NCI-H2171 (cell line): ENCODE data around the gene FLNA.
"Not testable (repeated sequence)": the region's sequence is repeated elsewhere in the genome, so short reads cannot be mapped to it uniquely, and the experiment has no call there.

ENCODE experiments used
- DNase-seq: peaks from one replicate; lab custom pipeline; 2025; lab: John Stamatoyannopoulos, UW

FLNA gene

DNA sequence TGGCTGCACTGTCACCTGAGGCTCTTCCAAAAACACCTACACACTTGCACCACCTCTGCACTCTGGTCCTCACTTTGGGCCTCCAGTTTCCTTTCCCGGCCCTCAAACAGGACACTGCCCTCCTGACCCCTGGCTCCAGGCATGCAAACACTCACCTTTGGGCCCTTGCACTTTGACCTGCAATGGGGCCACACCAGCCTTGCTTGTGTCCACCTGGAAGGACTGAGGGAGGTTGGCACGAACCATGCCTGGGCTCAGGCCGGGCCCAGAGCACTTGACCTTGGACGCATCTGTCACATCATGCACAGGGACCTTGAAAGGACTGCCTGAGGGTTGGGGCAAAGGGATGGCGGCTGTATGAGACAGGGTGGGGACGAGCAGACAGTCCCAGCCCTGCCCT lies 15.6 kb downstream of the FLNA start:
- DNase-seq: no peak

DNA sequence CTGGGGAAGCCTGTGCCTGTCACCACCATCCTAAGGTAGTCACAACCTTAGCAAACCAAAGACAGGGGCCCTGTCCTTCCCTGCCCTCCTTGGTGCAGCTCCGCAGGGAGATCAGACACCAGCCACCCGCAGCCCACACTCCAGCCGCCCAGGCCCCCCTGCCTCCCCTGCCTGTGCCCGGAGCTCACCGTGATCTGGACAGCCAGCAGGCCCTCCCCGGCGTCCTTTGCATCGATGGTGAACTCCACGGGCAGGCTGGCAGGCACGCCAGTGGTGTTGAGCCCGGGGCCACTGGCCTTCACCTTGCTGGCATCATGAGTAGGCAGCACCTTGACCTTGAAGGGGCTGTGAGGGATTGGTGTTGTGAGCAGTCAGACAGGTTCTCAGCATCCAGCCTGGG lies 16.4 kb downstream of the FLNA start:
- DNase-seq: no peak

DNA sequence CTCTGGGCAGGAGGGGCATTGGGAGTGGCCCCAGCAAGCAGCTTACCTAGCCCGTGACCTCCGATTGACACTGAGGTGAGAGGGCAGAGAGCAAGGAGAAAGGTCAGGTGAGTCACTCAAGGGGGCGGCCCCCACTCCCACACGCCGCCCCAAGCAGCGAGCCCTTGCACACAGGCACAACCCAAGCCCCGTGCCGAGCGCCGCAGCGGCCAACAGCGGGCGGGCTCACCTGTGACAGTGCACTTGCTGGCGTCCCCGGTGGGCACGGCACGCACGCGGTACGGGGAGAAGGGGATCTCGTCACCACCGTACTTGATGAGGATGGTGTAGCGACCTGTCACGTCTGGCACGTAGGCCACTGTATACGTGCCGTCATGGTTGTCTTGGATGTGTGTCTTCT lies 17.2 kb downstream of the FLNA start:
- DNase-seq: no peak

DNA sequence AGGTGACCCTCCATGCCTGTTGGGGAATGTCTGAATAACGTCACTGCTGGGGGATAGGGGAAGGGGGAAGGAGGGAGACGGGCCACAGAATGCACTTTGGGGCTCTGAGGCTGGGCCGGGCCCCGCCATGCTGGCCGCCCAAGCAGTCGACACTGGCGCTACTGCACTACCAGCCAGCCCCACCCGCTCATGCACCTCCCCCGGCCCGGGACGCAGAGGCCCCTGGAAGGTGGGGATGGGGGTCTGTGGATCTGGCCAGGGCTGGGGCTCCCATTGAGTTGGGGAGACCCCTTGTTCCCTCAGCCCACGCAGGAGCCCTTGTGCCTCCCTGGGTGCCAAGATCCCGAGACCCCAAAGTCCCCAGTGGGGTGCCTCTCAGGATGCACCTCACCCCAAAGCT lies 17.8 kb downstream of the FLNA start:
- no peak for DNase-seq

DNA sequence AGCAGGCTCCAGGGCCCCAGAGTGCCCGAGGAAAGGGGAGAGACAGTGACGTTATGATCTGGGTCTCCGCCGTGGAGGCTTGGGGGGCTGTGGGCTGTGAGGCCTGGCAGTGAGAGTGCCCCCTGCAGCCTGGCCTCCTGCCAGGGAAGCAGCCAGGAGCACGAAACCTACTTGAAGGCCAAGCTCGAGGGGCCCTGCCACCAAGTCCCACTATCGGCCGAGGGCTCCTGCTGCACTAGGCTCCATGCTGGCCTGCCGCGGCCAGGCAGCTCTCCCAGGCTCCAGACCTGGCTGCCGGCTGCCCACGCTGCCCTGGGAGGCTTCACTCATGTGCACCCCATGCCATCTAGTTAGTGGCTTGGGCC lies 18.7 kb downstream of the FLNA start:
- DNase-seq: no peak

DNA sequence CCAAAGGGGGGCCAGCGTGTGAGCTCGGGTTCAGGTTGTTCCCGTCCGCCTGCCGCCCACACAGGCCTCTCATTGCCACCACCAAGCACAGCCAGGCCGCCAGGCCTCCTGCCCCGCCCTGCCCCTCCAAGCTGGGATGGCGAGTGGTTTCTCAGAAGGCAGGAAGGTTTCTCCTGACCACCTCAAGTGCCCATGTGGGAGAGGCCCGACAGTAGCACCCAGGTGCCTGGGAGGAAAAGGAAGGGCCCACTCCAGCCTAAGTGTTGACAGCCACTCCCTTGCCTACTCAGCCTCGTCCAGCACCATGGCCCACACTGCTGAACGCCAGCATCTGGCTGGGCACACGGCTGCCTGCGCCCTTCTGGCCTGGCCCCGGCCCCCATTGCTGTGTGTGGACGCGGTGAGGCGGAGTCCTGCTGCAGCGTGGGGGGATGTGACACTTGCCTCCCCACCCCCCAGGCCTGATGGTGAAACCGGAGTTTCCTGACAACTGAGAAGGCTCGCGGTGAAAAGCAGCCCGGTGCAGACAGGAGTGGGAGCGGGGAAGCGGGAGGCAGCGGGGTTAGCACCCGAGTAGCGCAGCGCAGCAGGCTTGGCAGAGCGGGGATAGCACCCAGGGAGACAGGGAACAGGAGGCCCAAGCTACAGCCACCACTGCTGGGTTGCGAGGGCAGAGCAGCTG lies 19.2 kb downstream of the FLNA start:
- no peak for DNase-seq

DNA sequence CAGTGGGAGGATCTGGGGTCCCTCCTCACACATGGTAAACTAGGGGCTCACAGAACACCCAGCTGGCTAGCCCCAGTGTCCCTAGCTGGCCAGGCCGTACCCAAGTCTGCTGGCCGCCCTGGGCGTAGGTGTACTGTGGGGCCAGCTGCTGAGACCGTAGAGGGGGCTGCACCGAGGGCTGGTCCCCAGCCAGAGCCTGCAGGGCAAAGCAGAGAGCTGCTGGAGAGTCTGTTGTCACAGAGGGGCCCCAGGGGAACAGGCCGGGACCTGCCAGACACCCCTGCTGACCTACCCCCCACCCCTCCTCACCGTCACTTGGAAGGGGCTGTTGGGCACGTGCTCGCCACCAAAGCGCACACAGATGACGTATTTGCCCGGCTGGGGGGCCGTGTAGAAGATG lies 19.9 kb downstream of the FLNA start:
- no peak for DNase-seq

DNA sequence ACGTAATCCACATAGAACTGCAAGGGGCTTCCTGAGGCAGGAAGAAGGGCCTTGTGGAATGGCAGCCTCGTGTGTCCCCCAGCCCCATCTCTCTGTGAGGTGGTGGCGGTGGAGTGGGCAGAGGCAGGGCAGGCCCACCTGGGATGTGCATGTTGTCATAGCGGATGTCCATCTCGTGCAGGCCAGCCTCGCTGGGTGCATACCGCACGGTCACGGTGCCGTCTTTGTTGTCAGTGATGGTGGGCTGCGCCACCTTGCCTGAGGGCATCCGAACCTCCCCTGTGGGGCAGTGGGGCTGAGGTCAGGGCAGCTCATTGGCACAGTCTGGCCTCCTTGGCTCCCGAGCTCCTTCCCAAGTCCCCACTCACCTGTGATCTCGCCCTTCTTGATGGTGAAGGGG lies 20.4 kb downstream of the FLNA start:
- DNase-seq: no peak

DNA sequence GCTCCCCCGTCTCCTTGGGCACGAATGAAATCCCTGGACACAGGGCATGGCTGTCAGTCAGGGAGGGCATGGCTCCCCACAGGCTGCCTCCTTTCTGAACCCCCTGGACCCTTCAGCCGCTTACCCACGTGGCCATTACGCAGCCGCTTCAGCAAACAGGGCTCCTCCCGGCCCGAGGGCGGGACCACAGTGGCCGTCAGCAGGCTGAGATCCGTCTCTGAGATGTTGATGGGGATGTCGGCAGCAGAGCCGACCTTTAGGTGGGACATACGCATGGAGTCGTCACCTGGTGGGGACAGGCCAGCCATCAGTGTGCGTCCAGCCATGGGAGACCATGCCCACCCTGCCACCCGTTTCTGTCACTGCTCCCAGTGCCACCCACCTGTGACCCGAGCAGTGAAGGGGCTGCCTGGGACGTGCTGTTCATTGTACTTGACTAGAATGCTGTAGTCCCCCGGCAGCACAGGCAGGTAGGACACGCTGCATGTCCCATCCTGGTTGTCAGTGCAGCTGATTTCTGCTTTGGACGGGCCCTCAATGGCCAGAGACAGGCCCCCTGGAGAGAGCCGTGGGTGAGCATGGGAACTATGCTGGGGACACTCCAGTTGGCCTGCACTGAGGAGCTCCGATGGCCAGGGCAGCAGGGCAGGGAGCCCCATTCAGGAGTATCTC lies 21.1 kb downstream of the FLNA start:
- DNase-seq: no peak

DNA sequence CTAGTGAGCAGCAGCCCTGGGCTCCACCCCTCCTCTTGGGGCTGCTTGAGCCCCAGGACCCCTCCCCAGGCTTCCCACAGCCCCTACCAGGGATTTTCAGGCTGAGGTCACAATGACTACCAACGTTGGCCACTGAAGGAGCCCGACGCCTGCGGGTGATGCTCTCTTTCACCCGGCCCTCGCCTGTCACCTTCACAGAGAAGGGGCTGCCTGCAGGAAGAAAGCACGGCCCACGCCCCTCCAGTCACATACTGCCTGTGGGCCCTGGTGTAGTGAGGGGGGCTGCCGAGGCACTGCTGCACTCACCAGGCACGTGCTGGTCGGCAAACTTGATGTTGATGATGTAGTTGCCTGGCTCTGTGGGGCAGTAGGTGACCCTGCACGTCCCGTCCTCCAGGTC lies 22.0 kb downstream of the FLNA start:
- no peak for DNase-seq

DNA sequence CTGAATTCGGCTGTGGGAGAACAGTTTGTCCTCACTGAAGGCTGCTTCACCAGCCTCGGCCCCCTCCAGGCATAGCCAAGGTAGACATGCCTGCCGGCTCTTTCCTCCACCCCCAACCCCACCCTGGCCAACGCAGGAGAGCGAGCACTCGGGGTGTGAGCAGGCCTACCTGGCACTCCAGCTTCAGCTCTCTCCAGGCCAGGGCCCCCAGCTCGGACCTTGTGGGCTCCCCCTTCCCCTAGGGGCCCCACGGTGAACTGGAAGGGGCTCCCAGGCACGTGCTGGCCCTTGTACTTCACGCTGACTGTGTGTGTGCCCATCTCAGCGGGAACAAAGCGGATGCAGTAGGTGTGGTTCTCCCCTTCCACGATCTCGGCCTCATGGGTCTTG lies 22.4 kb downstream of the FLNA start:
- DNase-seq: no peak

DNA sequence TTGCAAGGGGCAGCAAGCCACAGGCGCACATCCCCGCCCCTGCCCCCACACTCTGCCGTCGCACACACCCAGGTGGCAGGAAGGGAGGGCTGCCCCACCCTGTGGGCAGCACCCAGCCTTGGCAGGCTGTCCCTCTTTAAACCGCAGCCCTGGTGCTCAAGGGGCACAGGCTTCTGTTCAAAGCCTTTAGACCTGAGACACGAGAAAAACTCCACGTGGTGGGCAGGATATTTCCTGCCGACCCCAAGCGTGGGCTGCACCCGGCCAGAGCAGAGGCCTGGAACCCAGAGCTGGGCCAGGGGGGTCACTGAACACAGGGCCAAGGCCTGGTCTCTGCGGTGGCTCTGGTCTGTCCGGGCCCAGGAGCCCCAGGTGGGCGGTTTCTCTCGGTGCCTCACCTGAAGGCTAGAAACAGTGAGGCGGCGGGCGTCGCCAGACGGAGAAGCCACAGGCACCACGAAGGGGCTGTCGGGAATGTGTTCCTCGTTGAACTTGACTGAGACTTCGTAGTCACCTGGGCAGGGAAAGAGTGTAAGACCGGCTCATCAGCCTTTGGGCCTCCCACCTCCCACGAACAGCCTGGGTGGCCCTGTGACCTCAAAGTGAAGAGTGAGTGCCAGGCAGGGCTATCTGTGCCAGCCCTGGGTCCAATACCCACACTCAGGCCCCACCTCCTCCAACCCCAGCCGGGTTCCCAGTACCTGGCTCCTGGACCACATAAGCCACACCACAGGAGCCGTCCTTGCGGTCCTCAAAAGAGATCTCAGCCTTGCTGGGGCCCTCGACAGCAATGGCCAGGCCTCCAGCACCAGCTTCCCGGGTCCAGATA lies 23.0 kb downstream of the FLNA start:
- DNase-seq: no peak

DNA sequence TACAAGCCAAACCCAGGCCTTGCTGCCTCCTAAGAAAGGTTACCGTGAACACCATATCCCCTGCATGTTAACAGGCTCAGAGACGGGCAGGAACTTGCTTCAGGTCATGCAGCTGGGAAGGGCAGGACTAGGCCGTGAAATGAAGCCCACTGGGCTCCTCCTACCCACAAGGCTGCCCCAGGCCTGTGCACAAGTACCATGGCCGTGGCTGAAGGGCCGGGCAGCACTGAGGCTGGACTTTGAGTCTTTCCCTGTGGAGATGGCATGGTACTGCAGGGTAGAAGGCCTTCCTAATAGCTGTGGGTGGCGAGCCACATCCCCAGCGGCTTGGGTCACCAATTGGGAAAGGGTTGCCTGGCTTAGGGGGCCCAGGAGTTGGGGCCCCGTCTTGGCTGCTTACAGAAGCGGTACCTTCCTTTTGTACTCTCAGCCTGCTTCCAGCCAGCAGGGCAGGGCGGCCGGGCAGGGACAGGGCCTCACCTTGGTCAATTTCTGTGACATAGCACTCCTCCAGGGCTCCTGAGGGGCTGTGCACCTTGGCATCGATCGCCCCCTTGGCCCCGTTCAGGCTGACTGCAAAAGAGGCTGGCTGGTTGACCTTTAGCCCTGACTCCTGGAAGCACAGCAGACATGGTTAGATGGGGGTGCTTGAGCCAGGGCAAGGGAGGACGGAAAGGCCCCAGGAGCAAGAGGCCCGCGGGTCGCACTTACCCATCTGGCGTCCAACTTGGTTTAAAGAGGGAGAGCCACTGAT lies 23.8 kb downstream of the FLNA start:
- no peak for DNase-seq

DNA sequence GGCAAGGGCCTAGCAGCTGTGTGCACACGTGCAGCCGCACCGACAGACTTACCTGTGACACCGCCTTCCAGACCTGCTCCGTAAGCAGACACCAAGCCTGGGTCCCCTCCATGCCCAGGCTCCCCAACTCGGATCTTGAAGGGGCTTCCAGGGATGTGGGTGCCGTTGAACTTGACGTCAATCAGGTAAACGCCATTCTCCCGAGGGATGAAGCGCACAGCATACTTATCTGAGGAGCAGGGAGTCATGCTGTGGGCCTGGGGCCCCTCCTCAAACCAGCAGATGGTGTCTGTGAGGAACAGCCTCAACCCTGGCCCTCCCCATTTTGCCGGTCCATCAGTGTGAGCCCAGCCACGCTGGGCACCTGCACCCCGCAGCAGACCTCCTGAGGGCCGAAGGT lies 24.5 kb downstream of the FLNA start:
- no peak for DNase-seq

DNA sequence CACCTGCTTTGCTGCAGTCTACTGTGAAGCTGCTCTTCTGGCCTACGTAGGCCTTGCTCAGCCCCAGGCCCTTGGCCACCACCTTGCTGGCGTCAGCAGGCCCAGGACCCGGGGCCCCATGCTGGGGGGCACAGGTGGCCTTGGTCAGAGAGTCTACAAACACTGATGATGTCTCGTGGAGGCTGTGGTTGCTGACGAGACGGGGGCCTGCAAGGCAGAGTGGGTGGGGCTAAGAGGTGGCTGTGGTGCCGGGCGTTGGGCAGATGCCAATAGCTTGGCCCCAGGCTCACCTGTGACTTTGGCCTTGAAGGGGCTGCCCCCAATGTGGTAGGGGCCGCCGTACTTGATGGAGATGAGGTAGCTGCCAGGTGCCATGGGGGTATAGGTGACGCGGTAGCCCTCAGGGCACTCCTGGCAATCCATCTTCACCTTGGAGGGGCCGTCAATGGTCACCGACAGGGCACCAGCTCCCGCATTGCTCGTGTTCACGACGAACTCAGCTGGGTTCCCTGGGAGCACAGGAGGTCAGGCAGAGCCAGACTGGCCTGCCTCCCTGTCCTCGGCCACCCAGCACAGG lies 25.0 kb downstream of the FLNA start:
- DNase-seq: no peak

DNA sequence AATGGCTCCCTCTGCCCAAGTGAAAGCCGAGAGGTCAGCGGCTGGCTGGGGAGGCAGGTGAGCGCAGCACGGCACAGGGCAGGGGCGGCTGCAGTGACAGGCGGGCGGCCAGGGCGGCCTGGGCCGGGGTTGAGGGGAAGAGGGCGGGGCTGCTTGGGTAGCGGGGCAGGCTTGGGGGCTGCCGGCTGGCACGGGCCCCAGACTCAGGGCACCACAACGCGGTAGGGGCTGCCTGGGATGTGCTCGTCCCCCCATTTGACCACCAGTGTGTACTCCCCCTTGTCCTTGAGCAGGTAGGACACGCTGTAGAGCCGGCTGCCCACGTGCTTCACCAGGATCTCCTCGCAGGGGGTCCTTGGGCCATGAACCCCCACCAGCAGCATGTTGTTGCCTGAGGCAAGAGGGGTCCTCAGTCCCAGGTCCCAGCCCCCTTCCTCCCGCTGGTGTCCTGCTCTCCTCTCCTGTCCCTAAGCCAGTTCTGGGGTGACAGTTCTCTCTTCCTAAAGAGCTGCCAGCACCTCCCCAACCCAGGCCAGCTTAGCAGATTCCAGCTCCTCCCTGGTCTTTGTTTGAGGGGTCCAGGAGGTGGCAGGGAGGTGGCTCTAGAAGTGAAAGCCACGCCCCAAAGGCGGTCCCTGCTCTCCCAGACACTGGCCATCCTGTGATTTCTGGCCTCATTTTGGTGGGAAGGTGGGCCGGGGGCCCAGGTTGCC lies 25.6 kb downstream of the FLNA start:
- no peak for DNase-seq

DNA sequence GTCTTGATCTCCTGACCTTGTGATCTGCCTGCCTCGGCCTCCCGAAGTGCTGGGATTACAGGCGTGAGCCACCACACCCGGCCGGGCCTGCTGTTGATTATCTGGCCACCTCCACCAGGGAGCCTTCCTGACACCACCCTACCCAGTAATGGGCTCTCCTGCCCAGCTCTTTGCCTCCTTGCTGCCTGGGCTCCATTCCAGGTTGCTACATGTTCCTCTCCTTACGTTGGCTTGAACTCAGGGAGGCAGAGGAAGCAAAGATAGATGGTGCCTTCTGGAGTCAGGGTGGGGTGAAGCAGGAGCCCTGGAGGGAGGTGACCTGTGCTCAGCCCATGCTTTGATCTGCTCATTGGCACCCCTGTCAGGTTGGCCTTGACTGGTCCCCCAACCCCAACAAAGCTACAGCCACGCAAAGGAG lies 26.3 kb downstream of the FLNA start:
- DNase-seq: no peak

DNA sequence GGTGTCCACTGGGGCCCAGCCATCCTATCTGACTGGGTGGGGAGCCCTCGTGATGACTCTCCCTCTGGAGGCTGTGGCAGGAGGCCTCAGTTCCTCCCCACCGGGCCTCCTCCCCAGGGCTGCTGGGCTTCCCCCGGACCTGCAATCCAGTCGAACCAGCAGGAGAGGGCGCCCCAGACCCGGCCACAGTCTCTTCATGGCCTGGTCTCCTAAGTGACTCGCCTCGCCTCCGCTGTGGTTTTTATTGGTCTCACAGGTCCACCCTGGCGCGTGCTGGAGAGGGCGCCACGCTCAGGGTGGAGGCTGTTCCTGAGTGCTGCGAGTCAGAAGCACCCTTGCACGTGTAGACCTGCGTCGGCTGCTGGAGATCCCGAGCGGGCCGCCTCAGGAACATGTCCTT lies 30.8 kb downstream of the FLNA start:
- not testable (repeated sequence) for DNase-seq

DNA sequence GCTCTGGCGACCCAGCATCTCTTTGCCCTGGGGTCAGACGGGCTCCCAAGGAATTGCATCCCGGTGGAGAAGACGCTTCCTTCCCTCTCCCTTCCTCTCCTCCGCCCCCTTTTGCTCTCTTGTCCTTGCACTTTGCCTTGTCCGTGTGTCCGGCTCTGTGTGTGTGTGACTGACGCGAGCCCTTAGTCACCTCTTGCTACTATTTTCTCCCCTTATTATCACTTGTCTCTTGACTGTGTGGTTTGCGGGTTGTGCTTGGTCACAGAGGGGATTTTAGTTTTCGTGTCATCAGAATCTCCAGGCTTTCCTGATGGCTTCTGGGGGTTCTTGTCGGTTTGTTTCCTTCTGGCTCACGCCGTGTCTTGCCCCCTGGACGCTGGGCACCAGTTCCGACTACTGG lies 31.4 kb downstream of the FLNA start:
- DNase-seq: not testable (repeated sequence)

DNA sequence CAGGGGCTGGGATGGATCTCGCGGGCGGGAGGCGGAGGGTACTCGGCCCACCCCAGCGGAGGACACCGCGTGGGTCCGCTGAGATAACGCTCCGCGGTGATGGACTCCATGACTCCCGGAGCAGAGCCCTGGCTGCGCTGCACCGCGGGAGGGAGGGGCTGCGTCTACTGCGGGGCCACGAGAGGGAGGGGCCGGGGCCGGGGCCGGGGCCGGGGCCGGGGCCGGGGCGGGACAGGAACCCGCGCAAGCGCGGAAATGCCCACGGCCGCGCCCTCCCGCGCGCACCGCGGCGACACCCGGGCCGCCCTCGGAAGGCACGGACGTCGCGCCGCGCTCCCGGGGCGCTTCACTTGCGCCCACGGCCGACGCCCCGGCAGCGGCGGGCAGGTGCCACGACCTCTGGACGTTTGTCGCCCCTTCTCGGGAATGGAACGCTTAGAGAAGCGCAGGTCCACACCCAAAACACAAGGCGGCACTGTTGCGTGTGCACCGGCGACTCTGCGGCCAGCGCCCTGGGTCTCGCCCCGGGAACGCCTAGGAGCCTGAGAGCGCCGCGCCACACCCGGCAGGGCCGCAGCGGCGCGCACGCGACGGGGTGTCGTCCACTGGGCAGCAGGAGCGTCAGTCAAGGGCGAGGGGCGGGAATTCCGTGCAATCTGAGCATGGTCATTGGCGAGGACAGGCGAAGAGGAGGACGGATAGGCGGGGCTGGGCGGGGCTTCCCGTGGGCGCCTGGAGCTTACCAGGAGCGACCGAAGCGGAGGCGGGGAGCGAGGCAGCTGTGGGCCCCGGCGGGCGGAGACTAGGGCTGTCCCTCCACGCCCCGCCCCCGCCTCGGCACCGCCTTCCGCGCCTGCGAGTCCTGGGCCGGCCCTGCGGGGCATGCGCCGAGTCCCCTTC lies 32.8 kb downstream of the FLNA start:
- DNase-seq: not testable (repeated sequence)
